ENCODE results near the gene PTPRJ. TPM values are rescaled to one million over a fixed set of nuclear protein-coding genes. Genes with fewer than 3 reads are reported as not detected.

Gene PTPRJ
- polyA plus RNA-seq, 1 donor (not counting 4 experiments of a cell fraction or from before 2014, with no cell fraction given) = 0.84 TPM

- peaks cover 23% of the 10 kb centered on the region for H3K4me1 ChIP-seq (ENCODE audit: control insufficient read depth, extremely low read depth, insufficient read depth, low read length)
- H3K9ac ChIP-seq (ENCODE audit: control insufficient read depth, extremely low read depth, insufficient read depth, low read length) = no peak overlapping the region
- DNase-seq (ENCODE audit: low read depth, low spot score) (no peak), FAIRE-seq (no peak)
- no peak overlapping the region for H3K27ac ChIP-seq (ENCODE audit: control insufficient read depth, insufficient read depth, low read length)
- no peak overlapping the region for H2AFZ ChIP-seq (ENCODE audit: control insufficient read depth, low read length)
- TF ChIP-seq CTCF (optimal IDR thresholded peaks at IDR 0.05 in 1 of 3, IDR thresholded peaks at IDR 0.05 in 1 of 3, conservative IDR thresholded peaks at IDR 0.05 in 1 of 3; ENCODE audit: extremely low read depth in 1 of 3, insufficient read depth in 2 of 3, low read length in 3 of 3) = no peak
- no peaks in the 10 kb centered on the region for H3K9me3 ChIP-seq (ENCODE audit: control insufficient read depth, low read depth, low read length)
- dilution Hi-C loops (cut with MboI; ENCODE audit: extremely low pct_ligation_motif_present, low sequenced_read_pairs) = no loop called here
- H4K20me1 ChIP-seq (ENCODE audit: control insufficient read depth, extremely low read depth, insufficient read depth, low read length) = no peaks in the 10 kb centered on the region
- H3K27me3 ChIP-seq (ENCODE audit: control insufficient read depth, extremely low read depth, insufficient read depth, low read length) = no peaks in the 10 kb centered on the region
- H3K79me2 ChIP-seq (ENCODE audit: control insufficient read depth, insufficient read depth, low read length) = no peaks in the 10 kb centered on the region
- H3K4me3 ChIP-seq (ENCODE audit: control insufficient read depth in 2 of 3, extremely low read depth in 1 of 3, insufficient read depth in 2 of 3, low read depth in 1 of 3, low read length in 3 of 3) = no peak overlapping the region
- H3K4me2 ChIP-seq (ENCODE audit: control insufficient read depth, extremely low read depth, insufficient read depth, low read depth, low read length) = no peak overlapping the region
- no peaks in the 10 kb centered on the region for H3K9me1 ChIP-seq (ENCODE audit: control insufficient read depth, extremely low read depth, insufficient read depth, low read length)
- H3K36me3 ChIP-seq (ENCODE audit: control insufficient read depth in 2 of 2, extremely low read depth in 1 of 2, insufficient read depth in 2 of 2, low read length in 2 of 2) = no peaks in the 10 kb centered on the region
Observed at GRCh38 chr11:48052183-48053044, 72.1 kb downstream of the PTPRJ start.

- H3K36me3 ChIP-seq (ENCODE audit: control insufficient read depth in 2 of 2, extremely low read depth in 1 of 2, insufficient read depth in 2 of 2, low read length in 2 of 2) = no peaks in the 10 kb centered on the region
- H3K4me2 ChIP-seq (ENCODE audit: control insufficient read depth, extremely low read depth, insufficient read depth, low read depth, low read length) = no peak overlapping the region
- no peak overlapping the region for H3K4me3 ChIP-seq (ENCODE audit: control insufficient read depth in 2 of 3, extremely low read depth in 1 of 3, insufficient read depth in 2 of 3, low read depth in 1 of 3, low read length in 3 of 3)
- no peaks in the 10 kb centered on the region for H3K9me3 ChIP-seq (ENCODE audit: control insufficient read depth, low read depth, low read length)
- H3K9ac ChIP-seq (ENCODE audit: control insufficient read depth, extremely low read depth, insufficient read depth, low read length) = no peak overlapping the region
- no peaks in the 10 kb centered on the region for H3K27me3 ChIP-seq (ENCODE audit: control insufficient read depth, extremely low read depth, insufficient read depth, low read length)
- TF ChIP-seq CTCF (optimal IDR thresholded peaks at IDR 0.05 in 1 of 3, IDR thresholded peaks at IDR 0.05 in 1 of 3, conservative IDR thresholded peaks at IDR 0.05 in 1 of 3; ENCODE audit: extremely low read depth in 1 of 3, insufficient read depth in 2 of 3, low read length in 3 of 3) (no peak), EZH2 (IDR thresholded peaks at IDR 0.05; ENCODE audit: low read length) (no peak)
- H2AFZ ChIP-seq (ENCODE audit: control insufficient read depth, low read length) = no peak overlapping the region
- no peak for FAIRE-seq
- peaks cover 18% of the 10 kb centered on the region for H3K4me1 ChIP-seq (ENCODE audit: control insufficient read depth, extremely low read depth, insufficient read depth, low read length)
- dilution Hi-C loops (cut with MboI; ENCODE audit: extremely low pct_ligation_motif_present, low sequenced_read_pairs) = no loop called here
- no peak for DNase-seq (ENCODE audit: low read depth, low spot score)
- no peaks in the 10 kb centered on the region for H3K79me2 ChIP-seq (ENCODE audit: control insufficient read depth, insufficient read depth, low read length)
- H3K27ac ChIP-seq (ENCODE audit: control insufficient read depth, insufficient read depth, low read length) = no peak overlapping the region
- no peaks in the 10 kb centered on the region for H3K9me1 ChIP-seq (ENCODE audit: control insufficient read depth, extremely low read depth, insufficient read depth, low read length)
- H4K20me1 ChIP-seq (ENCODE audit: control insufficient read depth, extremely low read depth, insufficient read depth, low read length) = no peaks in the 10 kb centered on the region
Observed at GRCh38 chr11:48054994-48055291, 74.6 kb downstream of the PTPRJ start.
